GM19099 (cell line): Measurements from ENCODE around the gene ALOXE3.

Experiments used
- POLR2A ChIP-seq: IDR thresholded peaks from 3 replicates; pipeline ENCODE4 v1.6.1; 2011; ENCODE audit warnings: low read depth; ENCODE audit not compliant: insufficient read length; ENCODE audit errors: extremely low read depth

Gene ALOXE3

GRCh38 chr17:8123695-8124349 lies 5.5 kb upstream of the ALOXE3 start, which contains the start of gene HES7:
TSS of gene HES7 (minus strand) at chr17:8124106. CDS start at chr17:8124084, 22 bp downstream.
- TF ChIP-seq POLR2A = no peak

- TF ChIP-seq POLR2A = no peak
Measured at GRCh38 chr17:8122924-8123694, 4.8 kb upstream of the ALOXE3 start.

GRCh38 chr17:8122422-8122923 lies 4.2 kb upstream of the ALOXE3 start:
- no peak for TF ChIP-seq POLR2A

GRCh38 chr17:8121681-8122421 lies 3.5 kb upstream of the ALOXE3 start:
- TF ChIP-seq POLR2A = no peak

- TF ChIP-seq POLR2A = no peak
Measured at GRCh38 chr17:8121407-8121680, 3.0 kb upstream of the ALOXE3 start.

GRCh38 chr17:8120520-8121406 lies 2.4 kb upstream of the ALOXE3 start:
- TF ChIP-seq POLR2A = no peak

- TF ChIP-seq POLR2A = no peak
Measured at GRCh38 chr17:8119581-8120519, 1.5 kb upstream of the ALOXE3 start.

- TF ChIP-seq POLR2A = no peak
Measured at GRCh38 chr17:8118769-8119580, 661 bp upstream of the ALOXE3 start.

GRCh38 chr17:8117367-8117979 lies 841 bp downstream of the ALOXE3 start:
- TF ChIP-seq POLR2A = no peak

GRCh38 chr17:8116776-8117175 lies 1.5 kb downstream of the ALOXE3 start:
- TF ChIP-seq POLR2A = no peak

- TF ChIP-seq POLR2A = no peak
Measured at GRCh38 chr17:8110907-8111306, 7.4 kb downstream of the ALOXE3 start.

GRCh38 chr17:8110456-8110804 lies 7.9 kb downstream of the ALOXE3 start:
- TF ChIP-seq POLR2A = no peak
